H1 (cell line): ENCODE data around the gene ASTN1. TPM values are rescaled to one million over a fixed set of nuclear protein-coding genes. Genes with fewer than 3 reads are reported as not detected.

Experiments used
- CTCF ChIA-PET: fragments of 300-600 bp; sonication (Branson Sonifier 250); formaldehyde crosslinking; loops from one replicate; lab custom pipeline; 2021; ENCODE audit not compliant: partially characterized antibody; lab: Charles Lee
- POLR2A ChIA-PET: fragments of 300-600 bp; sonication (Branson Sonifier 250); formaldehyde crosslinking; loops from one replicate; lab custom pipeline; 2021; ENCODE audit warnings: inconsistent platforms; ENCODE audit not compliant: partially characterized antibody; lab: Charles Lee
- DNase-seq, 2 experiments: peaks; one replicate each; pipeline versions ENCODE4 v3.0.0 to v3.0.0-alpha.2; 2010 to 2022; ENCODE audit warnings: low spot score in 2 of 2, low read depth in 1 of 2, mixed read lengths in 1 of 2
- FAIRE-seq: peaks from 2 replicates; lab custom pipeline; 2011; peaks lifted over from hg19 to GRCh38; lab: Jason Lieb, UNC
- H2AFZ ChIP-seq: 2 replicates; pipeline ENCODE4 v1.8.1; 2012; ENCODE audit warnings: low read length, inconsistent platforms
- H2AK5ac ChIP-seq: 2 replicates; pipeline ENCODE4 v1.6.1; 2013; ENCODE audit warnings: low read depth, low read length
- H2BK120ac ChIP-seq: replicated peaks from 2 replicates; pipeline ENCODE3; 2013; ENCODE audit warnings: low read depth, low read length, inconsistent platforms
- H2BK12ac ChIP-seq: 2 replicates; pipeline ENCODE4 v1.6.1; 2013; ENCODE audit warnings: low read depth, low read length
- H2BK15ac ChIP-seq: 2 replicates; pipeline ENCODE4 v1.6.1; 2013; ENCODE audit warnings: low read length
- H2BK20ac ChIP-seq: 2 replicates; pipeline ENCODE4 v1.6.1; 2013; ENCODE audit warnings: low read length
- H2BK5ac ChIP-seq: 2 replicates; pipeline ENCODE4 v1.6.1; 2013; ENCODE audit warnings: low read depth, low read length
- H3K14ac ChIP-seq: 2 replicates; pipeline ENCODE4 v1.6.1; 2013; ENCODE audit warnings: inconsistent platforms; ENCODE audit not compliant: insufficient read length
- H3K18ac ChIP-seq: 2 replicates; pipeline ENCODE4 v1.6.1; 2013; ENCODE audit warnings: low read length; ENCODE audit errors: extremely low read depth
- H3K23ac ChIP-seq: 2 replicates; pipeline ENCODE4 v1.6.1; 2013; ENCODE audit warnings: inconsistent platforms; ENCODE audit not compliant: insufficient read length
- H3K23me2 ChIP-seq: 2 replicates; pipeline ENCODE4 v1.6.1; 2013; ENCODE audit warnings: low read depth, low read length
- H3K27ac ChIP-seq: 2 replicates; pipeline ENCODE4 v1.6.1; 2011; ENCODE audit warnings: low read depth, low read length, inconsistent platforms
- H3K27me3 ChIP-seq, 4 experiments: replicated peaks in 1 of 4; 1 replicate in 1 of 4; 2 replicates in 3 of 4; pipeline versions ENCODE4 v1.6.1 to v1.8.1; 2011 to 2013; ENCODE audit warnings: low read length in 3 of 4, mild to moderate bottlenecking in 3 of 4, inconsistent platforms in 2 of 4, mixed read lengths in 2 of 4, moderate library complexity in 1 of 4; ENCODE audit not compliant: control insufficient read depth in 3 of 4, insufficient read depth in 3 of 4; ENCODE audit errors: extremely low read depth in 1 of 4
- H3K36me3 ChIP-seq, 4 experiments: 2 replicates each; pipeline versions ENCODE4 v1.6.1 to v1.8.1; 2011 to 2013; ENCODE audit warnings: mild to moderate bottlenecking in 4 of 4, low read length in 3 of 4, moderate library complexity in 2 of 4, control low read depth in 1 of 4, inconsistent platforms in 1 of 4; ENCODE audit not compliant: insufficient read depth in 4 of 4, control insufficient read depth in 2 of 4
- H3K4ac ChIP-seq: replicated peaks from 2 replicates; pipeline ENCODE3; 2013; ENCODE audit warnings: low read length, low read depth, mixed read lengths, inconsistent platforms; ENCODE audit not compliant: insufficient read length
- H3K4me1 ChIP-seq, 4 experiments: replicated peaks in 1 of 4; 1 replicate in 1 of 4; 2 replicates in 3 of 4; pipeline versions ENCODE4 v1.6.1 to v1.8.1; 2011 to 2013; ENCODE audit warnings: low read length in 3 of 4, inconsistent platforms in 2 of 4, mixed read lengths in 1 of 4; ENCODE audit not compliant: insufficient read depth in 4 of 4, control insufficient read depth in 3 of 4
- H3K4me2 ChIP-seq, 2 experiments: 2 replicates each; pipeline versions ENCODE4 v1.6.1 to v1.8.1; 2011 to 2013; ENCODE audit warnings: low read depth in 2 of 2, low read length in 2 of 2, control low read depth in 1 of 2, inconsistent platforms in 1 of 2, mild to moderate bottlenecking in 1 of 2; ENCODE audit not compliant: insufficient read depth in 1 of 2
- H3K4me3 ChIP-seq, 4 experiments: fragments of 200-600, 300-600 bp in 1 of 4; sonication (generic), shearing (Covaris generic), sonication (Bioruptor Twin) in 1 of 4; 2 replicates each; pipeline versions ENCODE4 v1.5.1 to v1.8.1; 2011 to 2016; ENCODE audit warnings: low read length in 4 of 4, low read depth in 3 of 4, control low read depth in 2 of 4, inconsistent platforms in 2 of 4, mild to moderate bottlenecking in 2 of 4, mixed read lengths in 1 of 4, moderate library complexity in 1 of 4; ENCODE audit not compliant: insufficient read depth in 2 of 4; ENCODE audit errors: extremely low read depth in 1 of 4
- H3K56ac ChIP-seq: replicated peaks from 2 replicates; pipeline ENCODE3; 2013; ENCODE audit warnings: low read depth, mild to moderate bottlenecking, mixed read lengths, low read length, inconsistent platforms; ENCODE audit not compliant: insufficient read length
- H3K79me1 ChIP-seq: 2 replicates; pipeline ENCODE4 v1.6.1; 2013; ENCODE audit warnings: low read depth, low read length, control low read depth
- H3K79me2 ChIP-seq, 2 experiments: 2 replicates each; pipeline versions ENCODE4 v1.6.1 to v1.8.1; 2012 to 2013; ENCODE audit warnings: low read length in 2 of 2, mild to moderate bottlenecking in 2 of 2, inconsistent platforms in 1 of 2; ENCODE audit not compliant: insufficient read depth in 2 of 2, control insufficient read depth in 1 of 2
- H3K9ac ChIP-seq, 4 experiments: replicated peaks in 1 of 4; 1 replicate in 1 of 4; 2 replicates in 3 of 4; pipeline versions ENCODE4 v1.6.1 to v1.8.1; 2011 to 2013; ENCODE audit warnings: low read depth in 3 of 4, low read length in 3 of 4, control low read depth in 2 of 4, mild to moderate bottlenecking in 2 of 4, moderate library complexity in 2 of 4, inconsistent platforms in 1 of 4; ENCODE audit errors: extremely low read depth in 1 of 4
- H3K9me3 ChIP-seq, 2 experiments: 2 replicates each; pipeline versions ENCODE4 v1.6.1 to v1.8.1; 2012 to 2013; ENCODE audit warnings: mild to moderate bottlenecking in 2 of 2, moderate library complexity in 2 of 2, control low read depth in 1 of 2, inconsistent platforms in 1 of 2, low read depth in 1 of 2, low read length in 1 of 2, mixed read lengths in 1 of 2; ENCODE audit not compliant: insufficient read depth in 2 of 2
- H4K20me1 ChIP-seq, 2 experiments: replicated peaks in 1 of 2; 2 replicates each; pipeline versions ENCODE3 to v1.8.1; 2011 to 2013; ENCODE audit warnings: inconsistent platforms in 2 of 2, low read length in 2 of 2, mild to moderate bottlenecking in 1 of 2; ENCODE audit not compliant: insufficient read depth in 2 of 2, control insufficient read depth in 1 of 2
- H4K5ac ChIP-seq: 2 replicates; pipeline ENCODE4 v1.6.1; 2013; ENCODE audit warnings: low read length, low read depth, mixed read lengths, inconsistent platforms; ENCODE audit not compliant: insufficient read length
- H4K8ac ChIP-seq: 2 replicates; pipeline ENCODE4 v1.8.0; 2013; ENCODE audit warnings: mild to moderate bottlenecking, moderate library complexity, low read length, inconsistent platforms; ENCODE audit not compliant: insufficient read depth; ENCODE audit errors: extremely low read depth
- H4K91ac ChIP-seq: replicated peaks from 2 replicates; pipeline ENCODE3; 2013; ENCODE audit warnings: low read length, mixed read lengths, inconsistent platforms; ENCODE audit not compliant: insufficient read length
- ATF3 ChIP-seq: IDR thresholded peaks from 2 replicates; pipeline ENCODE4 v1.6.1; 2011; ENCODE audit warnings: low read depth, mild to moderate bottlenecking, low read length; ENCODE audit not compliant: insufficient read depth
- BCL11A ChIP-seq, 2 experiments: IDR thresholded peaks; one replicate each; pipeline ENCODE4 v1.6.1; 2011; ENCODE audit warnings: low read depth in 2 of 2, low read length in 2 of 2, mild to moderate bottlenecking in 2 of 2
- CBX5 ChIP-seq: fragments of 300-800, 300-1000 bp; sonication (generic); IDR thresholded peaks from 2 replicates; pipeline ENCODE4 v1.7.1; 2016; ENCODE audit warnings: antibody characterized with exemption, low read length, low read depth
- CBX8 ChIP-seq: fragments of 300-800, 300-1000 bp; sonication (generic); IDR thresholded peaks from 2 replicates; pipeline ENCODE4 v1.7.1; 2016; ENCODE audit warnings: low read depth, low read length, borderline replicate concordance
- EP300 ChIP-seq, 2 experiments: IDR thresholded peaks; 1 replicate in 1 of 2; 2 replicates in 1 of 2; pipeline ENCODE4 v1.6.1; 2011 to 2012; ENCODE audit warnings: low read depth in 2 of 2, low read length in 2 of 2, mild to moderate bottlenecking in 2 of 2, borderline replicate concordance in 1 of 2, inconsistent platforms in 1 of 2, moderate library complexity in 1 of 2
- KDM1A ChIP-seq: fragments of 200-600, 300-600 bp; sonication (generic); IDR thresholded peaks from 2 replicates; pipeline ENCODE4 v1.7.1; 2016; ENCODE audit warnings: mild to moderate bottlenecking, low read length, borderline replicate concordance
- POLR2A ChIP-seq, 2 experiments: IDR thresholded peaks; 1 replicate in 1 of 2; 2 replicates in 1 of 2; pipeline ENCODE4 v1.6.1; 2011; ENCODE audit warnings: low read depth in 2 of 2, low read length in 2 of 2, mild to moderate bottlenecking in 2 of 2; ENCODE audit errors: control extremely low read depth in 1 of 2
- POLR2AphosphoS5 ChIP-seq: IDR thresholded peaks from 2 replicates; pipeline ENCODE4 v1.6.1; 2011; ENCODE audit warnings: low read depth, low read length
- SIN3A ChIP-seq, 2 experiments: IDR thresholded peaks in 1 of 2; conservative IDR thresholded peaks in 1 of 2; 2 replicates each; pipeline ENCODE4 v1.6.1; 2011 to 2012; ENCODE audit warnings: low read length in 2 of 2, improper control_type of control experiment in 1 of 2, low read depth in 1 of 2, mild to moderate bottlenecking in 1 of 2
- SP2 ChIP-seq: IDR thresholded peaks from 2 replicates; pipeline ENCODE4 v1.6.1; 2012; ENCODE audit warnings: mild to moderate bottlenecking, low read length, inconsistent platforms
- TBP ChIP-seq: IDR thresholded peaks from 2 replicates; pipeline ENCODE4 v1.6.1; 2011; ENCODE audit warnings: low read depth, low read length, improper control_type of control experiment
- USF2 ChIP-seq: IDR thresholded peaks from 2 replicates; pipeline ENCODE4 v1.6.1; 2011; ENCODE audit warnings: low read length, improper control_type of control experiment
- ZNF274 ChIP-seq: IDR thresholded peaks from 2 replicates; pipeline ENCODE4 v1.7.0; 2012; ENCODE audit warnings: low read length, borderline replicate concordance; ENCODE audit errors: extremely low read depth
- WGBS, 2 experiments: shearing (Covaris generic) in 1 of 2; methylation state at CpG; one replicate each; pipeline versions ENCODE4 v1.1.6 to v1.1.7; 2013 to 2015; ENCODE audit warnings: low lambda C conversion rate in 2 of 2, mixed read lengths in 2 of 2, inconsistent platforms in 1 of 2, low coverage in 1 of 2, missing lambda C conversion rate in 1 of 2; ENCODE audit not compliant: insufficient replicate concordance in 2 of 2, insufficient coverage in 1 of 2, insufficient read length in 1 of 2; ENCODE audit errors: extremely low coverage in 1 of 2, missing lambda C conversion rate in 1 of 2; 5-methylcytosine and 5-hydroxymethylcytosine counted together
- polyA plus RNA-seq, 7 experiments: library from polyadenylated mRNA; depleted of rRNA in 3 of 7; stranded (reverse) in 5 of 7; unstranded in 2 of 7; fragments of >200 nt in 5 of 7; fragments of 200-250 nt in 2 of 7; gene quantifications; 1 replicate in 5 of 7; 2 replicates in 1 of 7; 4 replicates in 1 of 7; pipeline versions ENCODE4 v1.2.1 to v1.2.3, GENCODE V29; 2011 to 2013; ENCODE audit warnings: missing spikeins in 2 of 7, mixed read lengths in 2 of 7
- total RNA-seq: library from RNA; stranded (reverse); fragmentation: NEBNext Ultra II Directional; extraction: Animal tissue kit (Norgen Biotek cat#: 25700); gene quantifications from 2 replicates; pipeline ENCODE4 v1.2.1, GENCODE V29; 2021

Gene ASTN1
- total and polyA plus RNA-seq, 2 of the 8 experiments (the other 6 are each of a cell fraction or from before 2014, with no cell fraction given): 2.9 to 4.1 TPM

GRCh38 chr1:177132141-177132540 lies 32.4 kb downstream of the ASTN1 start:
- H4K91ac ChIP-seq: no peak overlapping the region

More at GRCh38 chr1:177132141-177132540, 32.4 kb downstream of the ASTN1 start:
- TF ChIP-seq SP2 (no peak), ZNF274 (no peak), POLR2AphosphoS5 (no peak), EP300 (IDR thresholded peaks at IDR 0.05; ENCODE audit: borderline replicate concordance in 1 of 2, low read depth in 2 of 2, low read length in 2 of 2) (no peak), CBX5 (no peak), KDM1A (no peak), POLR2A (IDR thresholded peaks at IDR 0.05; ENCODE audit: control extremely low read depth in 1 of 2, low read depth in 2 of 2, low read length in 2 of 2) (no peak), TBP (no peak), CBX8 (no peak), BCL11A (IDR thresholded peaks at IDR 0.05; ENCODE audit: low read depth in 2 of 2, low read length in 2 of 2) (no peak), USF2 (no peak), SIN3A (conservative IDR thresholded peaks at IDR 0.05 in 1 of 2, IDR thresholded peaks at IDR 0.05 in 1 of 2; ENCODE audit: low read depth in 1 of 2, low read length in 2 of 2) (no peak), ATF3 (no peak)
- Histone ChIP-seq H4K20me1 (no peaks in the 10 kb centered on the region), H3K23me2 (no peaks in the 10 kb centered on the region), H3K9ac (no peak overlapping the region), H3K4ac (no peak overlapping the region), H3K4me3 (no peak overlapping the region), H2BK20ac (no peak overlapping the region), H3K9me3 (no peaks in the 10 kb centered on the region), H2BK120ac (no peak overlapping the region), H2AK5ac (no peak overlapping the region), H3K23ac (no peak overlapping the region), H2BK12ac (no peak overlapping the region), H2AFZ (no peak overlapping the region), H3K18ac (no peak overlapping the region), H4K5ac (no peak overlapping the region), H3K56ac (no peak overlapping the region), H3K4me2 (no peak overlapping the region), H3K36me3 (no peaks in the 10 kb centered on the region), H3K27me3 (no peaks in the 10 kb centered on the region), H3K79me2 (no peaks in the 10 kb centered on the region), H3K27ac (no peak overlapping the region), H3K79me1 (no peaks in the 10 kb centered on the region), H3K4me1 (no peaks in the 10 kb centered on the region), H2BK5ac (no peak overlapping the region), H3K14ac (no peak overlapping the region), H4K8ac (no peak overlapping the region), H2BK15ac (no peak overlapping the region)
- ChIA-PET POLR2A (no interaction called here), CTCF (interaction anchor here (1.1 to 1.8 kb wide), 3 partner anchors 33 to 234 kb away, joined by 3 to 13 read pairs (median 5); partner anchors contain the start of gene ASTN1)
- no peak for FAIRE-seq
- no peak for DNase-seq
- WGBS, 2 experiments: 97% methylated on average over 2 of the region's 2 CpGs; no CpG with 5 or more reads in 1 of the 2 experiments
